Activated CD8-positive, alpha-beta memory T cell treated with anti-CD3 and anti-CD28 coated beads, Interleukin-2, amount 50 U/mL, for 48 hours (primary cell): ENCODE data around the gene ATRNL1.

Source experiments
- DNase-seq: peaks from one replicate; pipeline ENCODE4 v3.0.0-alpha.2; 2020

Gene ATRNL1

DNA sequence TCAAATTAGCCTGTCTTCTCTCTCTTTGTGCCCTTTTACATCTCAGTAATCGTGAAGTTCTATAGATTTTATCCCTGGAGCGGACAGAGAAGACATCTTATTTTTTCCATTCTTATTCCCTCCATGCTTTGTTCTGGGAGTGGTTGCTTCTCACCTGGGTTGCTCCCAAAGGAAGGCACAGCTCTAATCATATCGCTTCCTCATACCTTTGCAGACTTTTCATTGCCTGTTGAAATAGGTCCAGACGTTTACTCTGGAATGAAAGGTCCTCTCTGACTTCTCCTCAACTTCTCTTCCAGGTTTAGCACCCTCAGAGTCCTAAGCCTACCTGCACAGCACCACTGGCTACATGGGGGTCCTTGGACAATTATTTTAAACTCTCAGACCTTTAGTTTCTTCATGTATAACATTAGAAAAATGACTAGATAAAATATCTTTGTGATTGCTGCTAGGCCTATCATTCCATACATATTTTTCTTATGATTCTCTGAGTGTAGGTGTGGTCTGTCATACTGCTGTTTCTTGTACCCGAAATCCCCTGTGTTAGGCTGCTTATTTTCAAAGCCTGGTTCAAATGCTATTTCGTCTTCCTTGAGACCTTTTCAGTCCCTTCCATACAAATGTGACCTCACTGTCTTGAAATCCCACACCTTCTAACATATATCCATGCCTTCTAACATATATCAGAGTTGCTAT, 761.7 kb downstream of the ATRNL1 start:
- no peak for DNase-seq

DNA sequence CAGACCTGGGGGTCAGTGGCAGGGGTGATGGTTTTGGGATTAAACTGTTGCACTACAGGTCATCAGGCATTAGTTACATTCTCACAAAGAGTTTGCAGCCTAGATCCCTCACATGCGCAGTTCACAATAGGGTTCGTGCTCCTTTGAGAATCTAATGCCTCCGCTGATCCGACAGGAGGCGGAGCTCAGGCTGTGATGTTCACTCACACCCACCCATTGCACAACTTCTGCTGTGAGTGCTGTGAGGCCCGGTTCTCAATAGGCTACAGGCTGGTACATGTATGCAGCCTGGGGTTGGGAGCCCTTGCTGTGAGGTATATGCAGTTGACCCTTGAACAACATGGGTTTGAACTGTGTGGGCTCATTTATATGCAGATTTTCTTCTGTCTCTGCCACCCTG, 763.4 kb downstream of the ATRNL1 start:
- DNase-seq, result no peak

DNA sequence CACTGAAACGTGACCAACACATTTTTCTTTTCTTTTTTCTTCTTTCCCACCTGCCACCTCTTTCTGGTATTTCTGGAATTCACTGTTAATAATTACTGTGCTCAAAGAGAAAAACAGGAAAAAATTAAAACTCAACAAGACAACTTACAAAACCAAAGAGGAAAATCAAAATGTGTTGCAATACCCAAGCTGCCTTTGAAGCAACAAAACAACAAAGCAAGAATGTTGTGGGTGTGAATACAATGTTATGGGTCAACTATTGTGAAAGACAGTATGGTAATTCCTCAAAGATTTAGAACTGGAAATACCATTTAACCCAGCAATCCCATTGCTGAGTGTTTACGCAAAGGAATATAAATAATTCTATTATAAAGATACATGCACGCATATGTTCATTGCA, 764.7 kb downstream of the ATRNL1 start:
- DNase-seq, result no peak

DNA sequence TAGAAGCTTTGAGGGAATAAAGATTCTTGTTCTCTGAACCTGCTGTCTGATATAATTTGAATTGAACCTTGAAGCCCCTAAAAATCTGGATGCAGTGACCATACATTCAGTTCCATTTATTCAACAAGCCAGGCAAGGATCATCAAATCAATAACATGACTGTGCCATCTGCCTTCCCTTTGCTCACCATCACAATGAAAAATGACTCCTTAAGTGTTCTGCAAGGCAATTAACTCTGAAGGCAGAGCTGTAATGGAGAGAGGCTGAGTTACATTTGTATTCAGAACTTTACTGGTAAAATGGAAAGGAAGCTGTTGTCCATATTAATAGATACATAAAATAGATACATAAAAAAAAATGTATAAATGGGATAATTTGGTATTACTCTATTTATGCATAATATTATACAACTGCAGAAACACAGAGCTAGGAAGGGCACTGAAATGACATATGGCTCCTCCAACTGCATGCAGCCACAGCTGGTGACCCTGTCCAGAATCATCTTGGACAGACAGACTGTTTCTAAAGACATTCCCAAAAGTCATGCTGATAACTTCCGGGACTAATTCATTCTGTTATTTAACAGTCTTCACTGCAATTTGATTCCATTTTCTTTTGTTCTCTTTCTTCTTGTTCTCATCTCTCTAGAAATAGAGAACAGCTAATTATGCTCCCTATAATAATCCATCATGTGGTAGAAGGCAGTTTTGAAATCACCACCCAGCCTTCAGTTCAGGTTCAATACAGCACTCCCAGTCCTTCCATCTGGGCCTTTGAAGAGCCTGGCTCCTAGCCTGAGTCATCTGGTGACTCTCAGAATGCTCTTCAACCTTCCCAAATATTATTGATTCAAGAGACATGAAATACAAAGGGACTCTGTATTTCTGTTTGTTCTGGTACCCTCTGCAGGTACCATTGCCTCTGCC, 767.3 kb downstream of the ATRNL1 start:
- DNase-seq, result no peak

DNA sequence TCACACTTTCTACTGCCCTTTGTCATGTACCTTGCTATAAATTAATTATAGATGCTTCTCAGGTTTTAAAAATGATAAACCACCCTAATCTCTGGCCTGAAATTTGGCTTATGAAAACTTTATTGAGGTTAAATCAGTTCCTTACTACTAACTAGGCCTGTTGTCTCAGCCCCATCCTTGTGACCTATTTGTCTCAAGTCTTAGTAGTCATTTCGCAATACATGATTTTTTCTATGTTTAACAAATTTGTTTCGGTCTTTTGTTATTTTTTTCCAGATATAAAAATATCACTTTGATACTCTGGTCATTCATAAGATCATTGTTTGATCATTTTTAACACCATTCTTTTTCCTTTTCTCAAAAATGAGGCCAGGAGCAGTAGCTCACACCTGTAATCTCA, 768.3 kb downstream of the ATRNL1 start:
- DNase-seq, result no peak

DNA sequence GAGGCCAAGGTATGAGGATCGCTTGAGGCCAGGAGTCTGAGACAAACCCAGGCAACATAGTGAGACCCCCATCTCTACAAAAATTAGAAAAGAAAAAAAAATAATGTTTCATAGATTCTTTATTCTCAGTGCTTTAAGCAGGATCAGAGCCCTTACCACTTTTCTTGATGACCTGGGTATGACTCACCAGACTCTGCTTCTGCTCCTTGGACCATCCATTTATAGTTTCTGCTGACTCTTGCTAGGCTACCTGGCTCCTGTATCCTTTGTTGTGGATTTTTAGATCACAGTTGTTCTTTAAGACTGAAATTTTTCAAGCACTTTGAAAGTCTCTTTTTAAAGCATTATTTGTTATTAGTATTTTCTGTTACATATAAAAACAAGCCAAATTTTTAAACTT, 768.7 kb downstream of the ATRNL1 start:
- no peak for DNase-seq

DNA sequence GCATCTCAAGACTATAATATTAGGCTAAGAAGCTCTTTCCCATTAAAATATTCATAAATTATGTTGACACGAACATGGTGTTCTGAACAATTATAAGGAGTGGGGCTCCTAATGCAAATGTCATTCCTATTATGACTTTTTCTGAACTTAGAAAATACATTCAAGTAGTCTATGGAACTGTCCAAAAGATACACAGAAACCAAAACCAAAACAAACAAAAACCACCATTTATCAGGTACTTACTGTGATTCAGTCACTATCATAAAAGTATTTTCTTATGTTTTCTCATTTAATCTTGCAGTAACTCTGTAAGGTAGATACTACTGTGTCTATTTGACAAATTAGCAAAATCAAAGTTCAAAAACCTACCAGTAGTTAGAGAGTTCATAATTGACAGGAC, 773.0 kb downstream of the ATRNL1 start:
- DNase-seq, result no peak

DNA sequence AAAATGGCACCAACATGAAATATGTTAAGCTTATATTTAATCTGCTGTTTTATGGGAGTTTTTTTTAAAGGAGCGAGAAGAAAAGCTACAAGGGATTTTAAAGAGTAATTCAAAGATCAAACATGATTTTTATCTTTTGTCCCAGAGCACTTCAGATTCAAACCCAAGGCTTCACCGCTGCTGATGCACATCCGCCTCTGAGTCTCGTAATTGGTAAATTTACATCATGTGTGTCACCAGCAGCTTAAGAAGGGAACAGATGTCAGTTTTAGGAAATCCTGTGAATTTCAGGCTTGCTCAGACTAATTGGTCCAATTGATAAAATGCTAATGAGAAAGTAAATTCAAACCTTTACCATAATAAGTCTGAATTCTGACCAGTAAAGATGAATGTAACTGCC, 773.5 kb downstream of the ATRNL1 start:
- DNase-seq, result no peak

DNA sequence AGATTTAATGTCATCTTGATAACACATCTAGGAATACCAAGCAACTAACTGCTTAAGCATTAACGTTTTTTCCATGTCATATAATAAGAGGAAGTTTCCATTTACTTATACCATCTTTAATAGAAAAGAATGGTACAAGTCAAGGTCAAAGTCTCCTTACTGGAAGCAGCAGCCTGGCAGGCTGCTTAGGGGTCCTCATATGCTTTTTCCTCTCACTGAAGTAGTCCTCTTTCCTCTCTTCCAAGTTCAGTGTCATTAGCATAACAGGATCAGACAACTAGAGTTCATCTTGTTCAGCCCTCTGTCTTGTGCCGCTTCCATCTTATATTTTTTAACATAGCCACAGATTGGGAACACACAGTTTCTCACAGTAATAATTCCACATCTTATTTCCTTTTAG, 774.1 kb downstream of the ATRNL1 start:
- no peak for DNase-seq

DNA sequence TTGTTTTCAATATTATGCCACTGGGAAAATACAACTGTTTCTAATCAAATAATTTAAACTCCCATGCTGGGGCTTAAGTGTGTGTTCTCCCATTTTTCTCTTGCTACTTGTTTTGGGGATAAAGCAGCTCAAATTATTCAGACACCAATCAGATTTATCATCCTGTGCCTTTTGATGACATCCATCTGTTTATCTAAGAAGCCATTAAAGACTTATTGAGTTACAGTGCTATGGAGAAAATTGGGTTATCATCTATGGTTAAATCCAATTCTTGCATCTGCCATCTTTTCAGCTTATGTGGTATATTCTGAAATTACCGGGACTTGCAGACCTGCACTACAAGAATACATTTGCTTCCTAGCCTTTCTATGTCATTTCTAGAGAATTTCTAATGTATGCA, 778.7 kb downstream of the ATRNL1 start:
- no peak for DNase-seq

DNA sequence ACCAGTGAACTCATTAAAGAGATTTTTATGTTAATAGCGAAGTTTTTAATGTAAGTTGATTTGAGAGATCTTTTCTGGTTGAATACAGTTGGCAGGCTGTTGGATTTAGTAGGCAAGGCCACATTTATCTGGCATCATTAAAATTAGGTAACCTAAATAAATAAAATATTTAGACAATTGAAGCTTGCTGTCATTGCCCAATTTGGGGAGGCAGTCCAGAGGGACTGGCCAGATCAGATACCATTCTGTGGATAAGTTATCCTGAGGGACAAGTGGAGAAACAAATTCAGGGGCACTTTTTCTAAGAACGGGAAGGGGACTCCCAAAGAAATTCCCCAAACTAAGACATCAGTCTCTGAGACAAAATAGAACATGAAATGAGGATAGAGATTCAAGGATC, 782.0 kb downstream of the ATRNL1 start:
- no peak for DNase-seq

DNA sequence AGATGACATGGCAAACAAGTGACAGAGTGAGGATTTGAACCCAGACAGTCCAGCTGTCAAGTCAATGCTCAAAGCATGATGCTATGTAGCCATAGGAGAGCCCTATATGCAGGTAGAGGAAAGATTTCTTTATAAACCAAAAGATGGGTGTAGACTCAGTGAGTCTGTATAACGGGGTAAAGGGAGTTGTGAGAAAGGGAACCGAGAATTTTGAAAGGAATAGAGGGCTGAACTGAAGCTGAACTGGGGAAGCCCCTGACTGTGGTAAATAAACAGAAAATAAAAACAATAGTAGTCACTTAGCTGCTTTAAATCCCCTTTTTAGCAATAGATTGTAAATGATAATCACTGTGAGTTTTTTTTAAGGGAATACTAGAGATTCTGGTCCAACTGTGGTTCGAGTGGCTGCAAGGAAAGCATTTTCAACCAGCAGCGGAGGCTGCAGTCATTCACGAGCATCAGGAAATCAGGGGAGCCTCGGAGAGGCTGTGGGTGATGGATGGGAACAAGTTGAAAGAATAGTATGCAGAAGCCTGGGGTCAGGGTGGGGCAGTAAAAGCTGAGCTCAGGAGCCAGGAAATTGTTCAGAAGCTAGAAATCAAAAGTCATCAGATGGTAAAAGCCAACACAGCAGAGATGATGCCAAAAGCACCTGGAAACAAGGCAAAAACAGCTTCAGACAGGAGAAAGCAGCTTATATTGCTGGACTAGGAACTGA, 786.4 kb downstream of the ATRNL1 start:
- DNase-seq, result no peak

DNA sequence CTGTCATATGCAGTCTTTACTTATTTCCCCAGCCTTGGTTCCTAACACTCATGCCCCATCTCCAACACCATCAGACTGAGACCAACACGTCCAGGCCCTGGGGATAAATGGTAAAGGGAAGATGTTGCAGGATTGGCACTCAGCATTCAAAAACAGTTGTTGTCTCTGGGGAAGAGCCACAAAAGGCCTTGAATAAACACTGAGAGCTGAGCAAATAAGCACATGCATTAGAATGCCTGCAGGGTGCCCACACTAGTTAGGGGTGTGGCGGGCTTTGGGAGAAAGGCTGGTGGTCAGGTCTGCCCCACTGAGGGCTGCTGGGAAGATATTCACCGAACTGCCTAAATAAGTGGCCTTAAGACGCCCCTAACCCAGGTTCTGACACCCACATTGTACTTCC, 788.9 kb downstream of the ATRNL1 start:
- no peak for DNase-seq

DNA sequence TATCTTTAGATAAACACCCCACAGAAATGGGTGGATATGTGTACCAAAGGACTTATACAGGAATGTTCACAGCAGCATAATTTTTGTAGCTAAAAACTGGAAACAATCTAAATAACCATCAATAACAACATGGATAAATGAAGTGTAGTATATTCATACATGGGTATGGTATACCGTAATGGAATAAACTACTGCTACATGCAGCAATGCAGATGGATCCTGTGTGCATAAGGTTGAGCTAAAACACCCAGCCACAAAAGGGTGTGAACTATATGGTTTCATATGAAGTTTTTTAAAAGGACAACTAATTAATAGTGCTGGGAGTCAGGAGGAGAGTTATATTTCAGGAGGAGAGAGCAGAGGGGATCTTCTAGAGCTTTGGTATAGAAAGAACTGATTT, 790.2 kb downstream of the ATRNL1 start:
- no peak for DNase-seq

DNA sequence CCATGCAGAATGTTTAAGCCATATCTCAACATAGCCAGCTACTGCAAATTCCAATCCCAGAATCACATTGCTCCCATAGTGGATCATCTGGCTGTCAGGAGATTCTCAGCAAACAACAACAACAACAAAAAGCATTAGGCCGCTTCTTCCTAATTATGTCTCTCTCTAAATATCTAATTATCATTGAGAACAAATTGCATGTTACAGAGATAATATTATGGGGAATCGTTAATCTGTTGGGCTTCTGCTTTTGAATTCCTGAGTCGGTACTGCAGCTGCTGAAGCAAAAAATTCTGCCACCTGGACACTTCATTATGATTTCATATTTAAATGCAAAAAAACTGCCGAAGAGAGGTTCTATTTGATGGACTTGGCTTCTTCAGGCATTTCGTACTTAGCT, 791.2 kb downstream of the ATRNL1 start:
- no peak for DNase-seq

DNA sequence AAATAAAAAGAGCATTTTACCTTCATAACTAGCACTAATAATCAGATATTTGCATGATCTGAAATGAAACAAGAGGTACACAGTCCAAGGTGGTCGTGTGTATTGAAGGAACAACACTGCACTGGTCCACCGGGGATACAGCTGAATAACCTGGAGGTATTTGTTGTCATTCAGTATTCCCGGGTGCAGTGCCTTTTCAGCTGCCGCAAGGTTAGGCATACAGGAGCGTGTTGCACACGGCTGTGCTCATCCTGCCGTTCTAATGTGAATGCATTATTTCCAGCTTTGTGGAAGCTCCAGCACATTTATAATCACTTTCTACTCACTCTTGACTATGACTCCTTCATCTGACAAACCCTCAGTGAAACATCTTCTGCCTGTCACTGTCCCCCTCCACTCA, 802.0 kb downstream of the ATRNL1 start:
- DNase-seq, result no peak

DNA sequence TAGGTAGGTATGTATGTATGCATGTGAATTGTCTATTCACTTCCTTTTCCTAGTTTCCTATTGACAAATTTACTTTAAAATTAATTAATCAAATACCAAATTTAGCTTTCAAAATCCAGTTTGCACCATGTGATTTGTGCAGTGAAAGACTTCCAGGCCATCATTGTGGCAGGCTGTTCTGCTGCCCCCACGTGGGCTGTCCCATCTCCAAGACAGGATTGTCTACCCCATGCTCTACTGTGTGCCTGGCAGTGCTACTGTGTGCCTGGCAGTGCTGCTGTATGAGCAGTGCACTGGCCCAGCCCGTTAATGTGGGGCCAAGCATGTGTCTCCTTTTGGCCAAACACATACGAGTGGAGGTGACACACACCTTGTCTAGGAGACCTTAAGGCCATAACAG, 805.1 kb downstream of the ATRNL1 start:
- DNase-seq, result no peak

DNA sequence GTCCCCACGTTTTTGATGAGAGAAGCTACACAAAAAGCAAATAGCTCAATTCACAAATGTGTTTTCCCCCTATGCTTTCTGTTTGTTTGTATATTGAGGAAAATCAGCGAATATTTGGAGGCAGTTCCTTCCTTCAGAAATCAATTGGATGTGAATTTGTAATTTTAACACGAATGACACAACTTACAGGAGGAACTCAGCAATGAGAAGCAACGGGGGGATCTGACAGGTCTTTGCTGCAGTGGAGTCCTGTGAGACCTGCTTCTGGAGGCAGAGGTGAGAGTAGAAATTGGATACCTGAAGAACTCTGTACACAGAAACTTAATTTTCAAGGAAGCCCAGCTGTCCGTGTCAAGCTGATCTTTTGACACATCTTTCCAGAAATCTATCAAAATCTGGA, 809.4 kb downstream of the ATRNL1 start:
- no peak for DNase-seq

DNA sequence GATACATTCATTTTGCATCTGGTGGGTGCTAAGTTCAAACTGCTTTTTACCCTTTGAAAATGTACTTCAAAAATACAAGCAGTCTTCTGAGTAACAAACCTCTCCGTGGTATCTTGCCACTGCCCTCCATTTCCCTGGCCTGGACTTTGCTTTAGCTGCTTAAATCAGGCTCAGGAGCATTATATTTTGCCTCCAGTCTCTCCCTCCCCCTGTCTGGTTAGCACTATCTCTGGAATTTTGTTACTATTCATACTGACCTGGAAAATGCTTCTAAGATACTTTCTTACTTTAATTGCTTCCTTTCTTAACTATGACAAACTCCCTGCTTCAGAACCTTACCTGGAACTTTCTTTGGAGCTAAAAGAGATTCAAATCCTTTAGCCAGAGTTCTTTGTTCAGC, 810.0 kb downstream of the ATRNL1 start:
- no peak for DNase-seq

DNA sequence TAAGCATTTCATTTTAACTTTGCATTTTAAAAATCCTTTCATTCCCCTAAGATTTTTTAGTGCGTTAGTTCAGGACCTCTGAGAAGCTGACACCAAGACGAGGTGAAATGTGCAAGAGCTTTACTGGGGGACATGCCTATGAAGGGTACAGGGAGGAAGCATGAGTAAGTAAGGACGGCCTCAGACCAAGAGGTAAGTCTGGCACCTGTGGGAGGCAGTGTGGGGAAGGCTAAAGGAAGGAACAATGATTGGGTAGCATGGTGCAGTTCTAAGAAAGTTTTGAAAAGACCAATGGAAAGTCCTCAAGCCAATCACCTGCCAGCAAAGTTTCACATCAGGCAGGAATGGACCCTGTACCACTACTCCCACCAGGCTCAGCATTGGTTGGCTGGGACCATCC, 810.7 kb downstream of the ATRNL1 start:
- DNase-seq, result no peak

DNA sequence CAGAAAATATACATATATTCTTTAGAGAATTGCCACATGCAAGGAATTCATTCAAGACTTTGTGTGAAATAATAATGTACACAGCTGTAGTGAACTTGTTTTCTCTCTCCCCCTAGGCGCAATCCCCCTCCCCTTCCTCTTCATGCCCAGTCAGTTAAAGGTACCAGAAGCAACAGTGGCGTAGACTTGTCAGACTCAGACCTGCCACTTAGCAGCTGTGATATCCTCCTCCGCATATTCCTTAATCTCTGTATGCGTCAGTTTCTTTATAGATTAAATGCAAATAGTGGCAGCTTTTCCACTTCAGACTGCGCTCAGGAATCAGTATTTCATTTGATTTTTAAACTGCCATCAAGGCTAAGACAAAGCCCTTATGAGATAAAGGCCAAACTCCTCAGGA, 815.9 kb downstream of the ATRNL1 start:
- DNase-seq, result no peak

DNA sequence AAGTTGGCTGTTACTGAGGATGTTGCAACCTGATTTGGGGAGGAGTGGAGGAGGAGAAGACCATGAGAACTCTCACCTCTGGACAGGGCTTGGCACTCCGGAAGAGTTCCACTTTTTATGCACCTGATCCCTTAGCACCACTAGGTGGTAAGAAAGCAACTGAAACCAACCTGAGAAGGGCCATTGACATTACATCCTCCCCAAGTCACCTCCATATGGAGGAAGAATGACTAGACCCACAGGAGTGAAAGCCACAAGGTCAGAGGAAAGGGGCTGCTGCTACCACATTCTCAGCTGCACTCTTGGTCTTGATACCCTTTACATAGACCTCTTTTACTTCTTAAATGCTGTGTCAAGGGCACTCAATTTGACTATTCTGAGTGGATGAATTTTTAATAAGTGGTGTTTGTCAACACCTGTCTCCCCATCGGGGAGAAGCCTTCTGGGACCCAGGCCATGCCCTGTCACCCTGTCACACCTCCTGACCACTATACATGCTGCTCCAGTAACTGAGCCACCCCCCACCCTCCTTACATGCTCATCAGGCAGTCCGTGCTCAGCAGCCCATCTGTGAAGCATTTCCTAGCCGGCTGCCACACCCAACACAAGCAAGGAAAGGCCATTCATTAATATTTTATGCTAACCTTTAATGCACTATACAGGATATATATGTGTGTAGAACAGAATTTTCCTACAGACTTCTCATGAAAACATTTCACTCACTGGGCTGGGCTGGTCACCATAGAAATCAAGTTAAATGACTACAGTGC, 817.0 kb downstream of the ATRNL1 start:
- no peak for DNase-seq

DNA sequence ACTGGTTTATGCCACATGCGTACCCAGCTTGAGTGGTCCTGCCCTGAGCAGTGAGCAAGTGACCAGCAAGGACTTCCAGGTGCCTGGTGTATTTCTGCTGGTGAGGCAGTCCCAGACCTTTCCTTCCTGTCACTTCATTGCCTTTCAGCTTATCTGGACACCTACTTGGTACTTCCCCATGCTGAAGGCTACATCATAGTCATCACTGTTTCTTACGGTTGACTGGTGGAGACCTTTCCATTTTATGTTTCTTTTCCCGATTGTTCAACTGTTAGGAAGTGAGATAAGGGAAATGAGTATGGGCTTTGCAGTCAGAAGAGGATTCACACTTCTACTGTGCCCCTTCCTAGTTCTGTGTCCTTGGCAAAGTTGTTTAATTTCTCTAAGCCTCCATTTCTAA, 821.3 kb downstream of the ATRNL1 start:
- DNase-seq, result no peak
